ENCODE results near the gene HEXD.

HEXD gene

GRCh38 chr17:82490512-82491195, 72.5 kb downstream of the HEXD start:
- ChIA-PET CTCF (interaction anchor here (1.4 to 3.6 kb wide), 2 partner anchors 61 to 64 kb away, joined by 3 to 12 read pairs; no protein-coding TSS in a partner anchor), POLR2A (no interaction called here)
- DNase-seq (ENCODE audit: low read depth, low spot score): no peak
- TF ChIP-seq CTCF (IDR thresholded peaks at IDR 0.05; ENCODE audit: insufficient read depth, low read length, missing control alignments): no peak
- no peak overlapping the region for H3K4me3 ChIP-seq (ENCODE audit: low read depth, low read length)

DNA sequence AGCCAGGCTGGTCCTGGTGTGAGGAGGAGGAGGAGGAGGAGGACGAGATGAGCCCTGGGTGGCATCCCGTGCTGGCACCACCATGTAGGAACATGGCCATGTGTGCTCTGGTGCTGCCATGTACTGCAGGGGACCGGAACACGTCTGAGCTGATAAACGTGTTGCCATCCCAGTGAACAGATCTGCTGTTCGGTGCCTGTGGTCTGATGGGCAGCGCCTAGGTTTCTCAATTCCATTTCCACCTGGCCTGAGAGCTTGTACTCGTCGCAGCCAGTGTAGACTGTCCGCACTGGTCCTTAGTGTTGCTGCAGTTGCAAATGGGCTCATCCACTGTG, 73.0 kb downstream of the HEXD start:
- TF ChIP-seq CTCF (IDR thresholded peaks at IDR 0.05; ENCODE audit: insufficient read depth, low read length, missing control alignments): no peak
- ChIA-PET POLR2A (no interaction called here), CTCF (interaction anchor here (1.5 to 3.6 kb wide), 2 partner anchors 45 to 63 kb away, joined by 3 to 12 read pairs; no protein-coding TSS in a partner anchor)
- no peak for DNase-seq (ENCODE audit: low read depth, low spot score)
- H3K4me3 ChIP-seq (ENCODE audit: low read depth, low read length): no peak overlapping the region

- DNase-seq (ENCODE audit: low read depth, low spot score): no peak
- no peak overlapping the region for H3K4me3 ChIP-seq (ENCODE audit: low read depth, low read length)
- ChIA-PET CTCF (interaction anchor here (1.5 to 3.6 kb wide), 2 partner anchors 44 to 63 kb away, joined by 3 to 12 read pairs; no protein-coding TSS in a partner anchor), POLR2A (interaction anchor here (0.7 kb wide), 2 partner anchors 27 to 35 kb away, joined by 3 read pairs; no protein-coding TSS in a partner anchor)
- TF ChIP-seq CTCF (IDR thresholded peaks at IDR 0.05; ENCODE audit: insufficient read depth, low read length, missing control alignments): no peak
Measured at GRCh38 chr17:82491533-82491932, 73.4 kb downstream of the HEXD start.

All from AG04449 (cell line).